Measurements from ENCODE around the gene MACROD2.
A peak's percentile ranks its signal among the peaks of the same experiment; 100 is the strongest.

Gene MACROD2

GRCh38 chr20:14401479-14402138 lies 406.3 kb downstream of the MACROD2 start:
- H3K4me3 ChIP-seq (ENCODE audit: control insufficient read depth, low read depth, low read length): no peak overlapping the region
- DNase-seq (ENCODE audit: low read depth): no peak
- no peak for TF ChIP-seq CTCF (IDR thresholded peaks at IDR 0.05; ENCODE audit: control insufficient read depth, insufficient read depth, low read depth, low read length, missing control alignments)

- no peak for DNase-seq (ENCODE audit: low read depth)
- no peak for TF ChIP-seq CTCF (IDR thresholded peaks at IDR 0.05; ENCODE audit: control insufficient read depth, insufficient read depth, low read depth, low read length, missing control alignments)
- H3K4me3 ChIP-seq (ENCODE audit: control insufficient read depth, low read depth, low read length): no peak overlapping the region
Observed at GRCh38 chr20:14404515-14404914, 409.2 kb downstream of the MACROD2 start.

DNA sequence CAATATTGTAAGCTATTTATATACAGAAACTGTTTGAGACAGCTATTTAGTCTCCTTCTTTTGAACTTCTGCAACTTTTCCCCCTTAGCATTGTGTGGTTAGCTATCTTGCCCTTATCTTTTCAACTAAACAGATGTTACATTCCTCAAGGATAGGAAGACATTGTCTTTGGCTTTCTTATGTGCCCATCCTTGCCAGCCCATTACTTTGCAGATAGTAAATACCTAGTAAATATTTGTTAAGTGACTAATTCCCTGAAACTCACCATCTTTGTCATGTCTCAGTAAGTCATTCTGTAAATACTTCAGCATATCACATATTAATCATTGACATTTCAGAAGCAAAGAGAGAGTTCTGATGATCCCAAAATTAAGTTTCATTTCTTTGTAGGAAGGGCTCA lies 411.2 kb downstream of the MACROD2 start:
- no peak overlapping the region for H3K4me3 ChIP-seq (ENCODE audit: control insufficient read depth, low read depth, low read length)
- peak; percentile 14 for DNase-seq (ENCODE audit: low read depth)
- TF ChIP-seq CTCF (IDR thresholded peaks at IDR 0.05; ENCODE audit: control insufficient read depth, insufficient read depth, low read depth, low read length, missing control alignments): no peak

DNA sequence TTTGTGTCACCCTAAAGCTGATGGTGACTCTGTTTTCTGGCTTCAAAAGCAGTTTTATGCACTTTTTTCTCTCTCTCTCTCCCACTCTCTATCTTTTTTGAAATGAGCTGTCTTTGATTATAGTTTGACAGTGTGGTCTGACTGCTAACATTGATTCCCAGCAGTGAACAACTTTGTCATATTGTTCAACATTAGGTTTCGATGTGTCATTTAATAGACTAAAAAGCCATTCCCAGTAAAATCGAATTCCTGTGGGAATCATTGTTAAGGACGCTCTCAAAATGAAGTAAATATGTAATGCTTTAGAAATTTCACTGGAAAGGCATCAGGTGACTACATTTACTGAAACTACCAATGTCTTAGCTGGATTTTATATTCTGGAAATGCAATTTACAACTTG lies 412.0 kb downstream of the MACROD2 start:
- no peak for TF ChIP-seq CTCF (IDR thresholded peaks at IDR 0.05; ENCODE audit: control insufficient read depth, insufficient read depth, low read depth, low read length, missing control alignments)
- no peak overlapping the region for H3K4me3 ChIP-seq (ENCODE audit: control insufficient read depth, low read depth, low read length)
- no peak for DNase-seq (ENCODE audit: low read depth)

DNA sequence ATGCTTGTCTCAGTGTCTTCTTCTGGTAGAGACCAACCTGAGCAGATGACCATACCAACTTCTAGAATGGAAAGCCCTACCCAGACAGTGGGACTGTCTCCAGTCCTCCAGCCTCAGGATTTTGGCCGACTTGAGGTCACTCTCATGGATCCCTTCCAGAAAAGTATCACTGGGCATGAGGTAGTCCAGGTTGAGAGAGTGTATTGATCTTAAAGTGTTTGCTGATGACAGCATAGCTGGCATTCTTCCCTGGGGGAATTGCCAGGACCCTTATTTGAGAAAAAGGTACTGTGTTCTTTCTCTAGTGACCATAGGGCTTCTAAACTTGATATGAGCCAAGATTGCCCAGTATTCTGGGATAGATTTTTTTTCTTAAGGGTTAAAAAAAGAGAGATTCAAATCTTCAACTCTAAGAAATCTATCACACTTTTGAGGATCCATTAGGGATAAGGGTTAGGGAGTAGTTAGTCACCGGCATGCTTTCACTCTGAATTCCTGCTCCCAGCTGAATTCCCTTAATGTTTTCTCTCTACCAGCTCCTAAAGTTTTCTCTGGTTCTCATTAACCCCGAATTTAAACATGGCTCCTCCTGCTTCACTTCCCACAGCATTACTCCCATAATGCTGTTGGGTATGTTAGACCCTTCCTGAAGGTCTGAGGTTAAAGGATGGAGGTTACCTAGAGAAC lies 415.7 kb downstream of the MACROD2 start:
- DNase-seq (ENCODE audit: low read depth): no peak
- no peak overlapping the region for H3K4me3 ChIP-seq (ENCODE audit: control insufficient read depth, low read depth, low read length)
- TF ChIP-seq CTCF (IDR thresholded peaks at IDR 0.05; ENCODE audit: control insufficient read depth, insufficient read depth, low read depth, low read length, missing control alignments): no peak

GRCh38 chr20:14412065-14412681 lies 416.9 kb downstream of the MACROD2 start:
- DNase-seq (ENCODE audit: low read depth): no peak
- TF ChIP-seq CTCF (IDR thresholded peaks at IDR 0.05; ENCODE audit: control insufficient read depth, insufficient read depth, low read depth, low read length, missing control alignments): no peak
- no peak overlapping the region for H3K4me3 ChIP-seq (ENCODE audit: control insufficient read depth, low read depth, low read length)
